ENCODE measurements around the gene CSF2RB.

Gene CSF2RB

DNA sequence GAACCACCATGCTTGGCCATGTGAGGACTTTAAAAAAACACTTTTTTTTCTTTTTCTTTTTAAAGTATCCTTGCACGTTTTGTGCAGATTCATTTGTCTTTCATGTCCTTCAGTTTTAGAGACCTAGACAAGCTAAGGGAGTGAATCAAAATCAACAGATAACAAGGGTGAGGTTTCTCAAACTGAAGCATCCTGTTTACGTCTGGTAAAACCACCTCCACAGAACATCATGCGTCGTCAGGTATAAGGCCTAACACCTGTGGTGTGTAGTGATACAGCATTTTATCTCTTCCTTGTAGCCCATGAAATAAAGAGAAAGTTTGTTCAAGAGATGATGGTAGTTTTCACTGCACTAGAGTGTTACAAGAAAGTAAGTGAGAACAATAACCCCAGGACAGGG is 26.3 kb upstream of the CSF2RB start:
- in situ Hi-C loops (cut with MboI; ENCODE audit: low sequenced_read_pairs), result no loop called here

DNA sequence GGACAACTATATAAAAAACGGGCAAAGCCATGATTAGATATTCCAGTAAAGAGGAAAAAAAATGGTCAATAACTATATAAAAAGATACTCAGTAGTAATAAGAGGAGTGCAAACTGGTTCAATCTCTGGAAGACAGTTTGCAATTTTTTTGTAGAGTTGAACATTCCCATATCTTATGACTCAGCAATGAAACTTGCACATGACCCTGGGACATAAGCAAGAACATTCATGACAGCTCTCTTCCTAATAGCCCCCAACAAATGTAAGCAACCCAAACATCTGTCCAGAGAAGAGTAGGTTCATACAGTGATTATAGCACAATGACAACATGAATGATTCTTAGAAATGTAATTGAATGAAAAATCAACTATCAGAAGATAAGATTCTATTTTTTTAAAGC is 21.8 kb upstream of the CSF2RB start:
- in situ Hi-C loops (cut with MboI; ENCODE audit: low sequenced_read_pairs), result no loop called here

DNA sequence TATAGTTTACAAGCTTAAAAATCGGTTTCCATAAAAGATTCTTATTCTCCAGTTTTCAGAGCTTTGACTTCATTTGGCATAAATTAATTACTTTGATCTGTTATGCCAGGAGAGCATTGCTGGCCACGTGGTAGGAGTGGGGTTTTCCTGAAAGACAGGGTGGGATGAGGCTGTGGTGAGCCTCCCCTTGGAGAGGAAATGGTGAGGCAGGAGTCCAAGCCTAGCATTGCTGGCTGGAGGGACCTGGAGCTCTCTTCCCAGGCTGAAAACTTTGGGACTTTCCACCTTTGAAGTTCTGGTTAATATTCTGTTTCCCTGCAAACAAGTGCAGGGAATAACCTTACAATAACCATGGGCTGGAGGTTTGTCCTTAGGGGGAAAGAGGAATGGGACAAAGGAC is 21.1 kb upstream of the CSF2RB start:
- in situ Hi-C loops (cut with MboI; ENCODE audit: low sequenced_read_pairs), result no loop called here

DNA sequence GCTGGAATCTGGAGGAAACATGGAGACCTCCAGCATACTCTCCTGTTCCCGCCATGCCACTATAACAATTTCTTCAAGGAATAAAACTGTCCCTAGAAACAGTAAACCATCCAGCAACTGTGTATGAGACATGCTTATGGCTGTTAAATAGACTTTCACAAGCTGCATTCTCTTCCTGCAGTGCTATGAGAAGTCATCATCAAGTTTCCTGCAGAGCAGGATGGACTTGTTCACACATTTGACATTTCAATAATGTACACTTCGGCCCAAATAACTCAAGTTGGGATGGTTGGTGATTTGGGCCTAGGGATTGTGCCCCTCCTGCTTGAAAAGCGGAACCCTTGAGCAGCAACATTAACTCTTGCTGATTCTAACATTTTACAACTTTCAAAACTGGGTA is 20.2 kb upstream of the CSF2RB start:
- in situ Hi-C loops (cut with MboI; ENCODE audit: low sequenced_read_pairs), result no loop called here

DNA sequence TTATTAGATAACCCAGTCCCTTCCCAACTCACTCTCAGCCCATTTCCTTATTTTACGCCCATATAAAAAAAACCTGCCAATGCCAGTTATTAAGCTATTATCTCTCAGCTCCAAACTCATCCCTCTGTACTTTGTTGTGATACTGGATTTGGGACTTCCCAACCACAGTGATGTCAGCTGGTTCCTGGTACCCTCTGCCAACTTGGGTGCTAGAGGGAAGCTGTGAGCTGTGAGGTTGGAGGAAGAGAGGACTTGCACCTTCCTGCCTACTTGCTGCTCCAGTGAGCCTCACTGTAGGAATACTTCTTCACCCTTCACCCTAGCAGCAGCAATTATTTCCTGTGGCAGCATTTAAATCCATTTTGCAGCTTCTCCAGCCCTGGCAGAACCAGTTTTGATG is 19.2 kb upstream of the CSF2RB start:
- in situ Hi-C loops (cut with MboI; ENCODE audit: low sequenced_read_pairs), result no loop called here

DNA sequence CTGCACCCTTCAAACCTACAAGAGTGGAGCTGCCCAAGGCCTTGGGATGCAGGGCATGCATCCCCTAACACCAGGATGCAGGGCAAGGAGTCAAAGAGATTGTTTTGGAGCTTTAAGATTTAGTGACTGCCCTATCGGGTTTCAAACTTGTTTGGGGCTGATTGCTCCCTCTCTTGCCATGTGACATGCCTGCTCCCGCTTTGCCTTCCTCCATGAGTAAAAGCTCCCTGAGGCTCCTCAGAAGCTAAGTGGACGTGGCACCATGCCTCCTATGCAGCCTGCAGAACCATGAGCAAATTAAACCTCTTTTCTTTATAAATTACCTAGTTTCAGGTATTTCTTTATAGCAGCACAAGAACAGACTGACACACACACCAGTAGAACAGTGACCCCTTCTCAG is 15.8 kb upstream of the CSF2RB start:
- in situ Hi-C loops (cut with MboI; ENCODE audit: low sequenced_read_pairs), result no loop called here

DNA sequence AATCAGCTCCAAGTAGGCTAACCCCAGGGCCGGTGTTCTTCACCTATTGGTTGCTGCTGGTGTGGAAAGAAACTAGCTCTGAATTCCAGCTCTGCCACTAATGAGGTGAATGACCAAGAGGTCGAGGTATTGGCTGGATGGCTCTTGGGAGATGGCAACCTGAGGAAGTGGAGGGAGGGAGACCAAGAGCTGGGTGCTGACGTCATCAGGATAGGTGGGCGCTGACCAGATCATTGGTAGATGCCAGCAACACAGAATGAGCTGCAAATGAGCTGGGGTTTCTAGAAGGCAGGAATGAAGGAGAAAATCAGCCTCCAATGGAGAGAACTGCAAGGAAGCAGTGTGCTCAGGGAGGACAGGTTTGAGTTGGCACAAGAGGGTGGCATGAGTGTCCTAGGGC is 14.7 kb upstream of the CSF2RB start:
- in situ Hi-C loops (cut with MboI; ENCODE audit: low sequenced_read_pairs), result no loop called here

DNA sequence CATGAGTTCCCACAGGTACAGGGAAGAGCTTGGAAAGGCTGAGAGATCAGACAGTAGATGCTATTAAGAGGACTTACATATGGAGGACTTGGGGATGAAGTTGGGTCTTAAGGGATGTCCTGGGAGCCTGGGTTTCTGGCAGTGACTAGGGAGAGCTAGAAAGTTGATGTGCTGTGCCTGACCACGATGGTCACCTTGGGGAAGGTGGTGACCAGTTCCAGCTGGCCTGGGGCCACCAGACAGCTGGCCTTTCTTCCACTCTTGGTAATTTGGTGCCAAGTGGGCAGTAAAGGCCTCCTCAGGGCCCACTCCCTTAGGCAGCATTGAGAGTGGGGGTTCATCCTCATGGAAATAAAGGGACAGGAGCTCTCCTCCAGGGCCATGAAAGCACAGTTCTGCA is 13.9 kb upstream of the CSF2RB start:
- in situ Hi-C loops (cut with MboI; ENCODE audit: low sequenced_read_pairs), result no loop called here

DNA sequence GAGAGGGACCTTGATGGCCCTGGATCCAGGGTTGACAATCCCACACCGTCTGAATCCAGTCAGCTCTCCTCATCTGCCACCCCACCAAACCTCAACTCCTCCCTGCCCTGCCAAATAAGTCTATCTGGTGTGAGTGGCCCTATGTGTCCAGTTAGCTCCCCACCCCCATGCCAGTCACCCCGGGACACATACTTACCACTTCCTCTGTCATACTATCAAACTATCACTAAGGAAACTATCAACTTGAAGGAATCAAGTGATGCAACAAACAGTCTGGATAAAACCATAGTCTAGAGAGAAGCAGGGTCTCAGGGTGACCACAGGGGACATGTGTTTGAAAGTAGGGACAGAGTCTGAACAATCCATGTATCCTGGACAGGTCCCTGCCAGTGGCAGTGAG is 13.2 kb upstream of the CSF2RB start:
- in situ Hi-C loops (cut with MboI; ENCODE audit: low sequenced_read_pairs), result no loop called here

DNA sequence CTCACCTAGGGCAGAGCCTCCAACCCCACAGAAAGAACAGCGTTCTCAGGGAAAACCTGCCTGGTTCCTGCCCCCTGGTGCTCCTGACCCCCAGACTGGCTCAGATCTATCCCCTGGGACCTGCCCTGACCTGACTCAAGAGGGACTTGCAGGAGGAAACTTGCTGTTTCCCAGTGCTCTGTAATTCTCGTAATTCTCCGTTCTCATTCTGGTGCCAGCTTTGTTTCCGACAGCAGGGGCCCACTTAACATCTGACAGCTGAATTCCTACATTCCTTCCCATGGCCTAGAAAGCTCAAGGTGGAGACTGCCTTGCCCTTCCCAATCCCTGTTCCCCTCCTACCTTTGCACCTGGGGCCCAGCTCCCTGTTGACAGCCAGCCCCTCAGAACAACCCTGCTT is 12.5 kb upstream of the CSF2RB start:
- in situ Hi-C loops (cut with MboI; ENCODE audit: low sequenced_read_pairs), result no loop called here

DNA sequence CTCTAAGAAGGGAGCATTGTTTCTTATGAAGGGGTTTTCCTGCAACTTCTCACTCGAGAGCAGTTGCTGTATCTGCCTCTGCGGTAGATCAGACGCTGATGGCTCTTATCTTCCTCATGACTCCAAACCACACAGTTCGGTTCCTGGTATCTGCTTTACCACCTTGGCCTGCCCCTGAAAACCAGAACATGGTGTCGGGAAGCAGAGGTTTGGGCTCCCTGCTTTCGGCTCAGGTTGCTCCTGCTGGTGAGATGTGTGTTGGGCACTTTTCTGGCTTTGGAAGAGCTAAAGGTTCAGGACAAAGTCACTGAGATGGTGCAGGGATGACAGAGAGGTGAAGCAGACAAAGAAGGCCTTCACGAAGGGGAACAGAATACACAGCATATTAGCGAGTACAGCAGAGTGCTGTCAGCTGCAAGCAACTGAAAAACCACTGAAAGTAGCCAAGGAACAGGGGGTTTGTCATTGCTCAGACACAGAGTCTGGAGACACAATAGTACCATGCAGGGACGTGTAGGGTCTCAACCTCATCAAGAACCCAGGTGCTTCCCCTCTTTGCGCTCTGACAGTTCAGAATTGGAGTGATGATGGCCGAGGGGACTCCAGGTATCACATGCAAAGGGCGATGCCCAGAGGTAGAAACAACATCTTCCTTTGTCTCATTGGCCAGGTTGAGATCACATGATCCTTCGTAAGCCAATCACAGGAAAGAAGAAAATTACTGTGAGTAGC is 11.9 kb upstream of the CSF2RB start:
- in situ Hi-C loops (cut with MboI; ENCODE audit: low sequenced_read_pairs), result no loop called here

DNA sequence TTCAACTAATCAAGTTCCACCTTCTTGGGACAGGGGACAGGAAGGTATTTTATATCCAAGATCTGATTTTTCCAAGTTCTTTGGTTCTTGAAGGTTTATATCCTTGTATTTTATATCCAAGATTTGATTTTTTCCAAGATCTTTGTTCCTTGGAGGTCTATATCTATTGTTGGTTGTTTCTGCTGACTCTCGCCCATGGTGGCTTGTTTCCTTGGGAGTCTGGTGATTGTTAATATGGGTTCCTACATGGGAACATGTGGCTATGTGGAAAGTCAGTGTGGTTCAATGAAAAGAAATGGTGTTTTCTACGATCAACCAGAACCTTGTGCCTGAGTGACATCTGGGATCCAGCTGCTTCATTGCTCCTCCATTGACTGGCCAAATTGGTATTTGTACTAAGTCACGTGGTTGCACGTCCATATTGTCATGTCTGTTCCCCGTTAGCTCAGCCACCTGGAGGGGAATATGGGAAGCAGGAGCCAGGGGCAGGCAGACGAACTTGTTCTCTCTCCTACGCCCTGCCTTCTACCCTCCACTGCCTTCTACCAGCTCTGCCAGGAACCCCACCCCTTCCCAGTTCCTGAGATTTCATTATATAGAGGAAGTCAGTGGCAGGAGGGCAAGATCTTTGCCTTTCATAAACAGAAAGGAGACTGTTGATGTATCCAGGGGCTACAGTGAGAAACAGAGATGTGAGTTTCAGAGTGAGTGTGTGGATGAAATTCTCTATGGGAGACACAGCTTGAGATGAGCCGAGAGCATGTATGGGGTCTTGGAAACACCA is 11.1 kb upstream of the CSF2RB start:
- in situ Hi-C loops (cut with MboI; ENCODE audit: low sequenced_read_pairs), result no loop called here

DNA sequence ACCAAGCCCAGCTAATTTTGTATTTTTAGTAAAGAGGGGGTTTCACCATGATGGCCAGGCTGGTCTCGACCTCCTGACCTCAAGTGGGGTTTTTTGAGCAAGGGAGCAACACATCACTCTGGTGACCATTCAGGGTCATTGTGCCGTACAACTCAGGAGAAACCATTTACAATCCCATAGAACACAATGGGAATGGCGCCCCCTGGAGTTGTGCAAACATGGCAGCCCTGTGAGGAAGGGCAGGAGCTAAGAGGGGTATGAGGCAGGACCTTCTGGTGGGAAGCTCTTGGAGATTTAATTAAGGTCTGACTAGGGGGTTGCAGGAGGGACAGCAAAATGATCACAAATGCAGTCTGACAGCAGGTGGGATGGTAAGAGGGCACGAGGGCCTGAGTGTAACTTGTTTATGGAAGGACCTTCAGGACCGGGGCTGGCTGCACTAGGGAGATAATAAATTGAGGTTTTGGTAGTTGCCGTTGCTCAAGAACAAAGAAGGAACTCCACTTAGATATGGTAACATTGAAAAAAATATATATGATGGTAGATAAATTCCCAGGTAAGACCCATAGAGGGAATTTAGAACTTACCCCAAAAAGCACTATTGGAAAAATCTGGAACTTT is 9.1 kb upstream of the CSF2RB start:
- in situ Hi-C loops (cut with MboI; ENCODE audit: low sequenced_read_pairs), result no loop called here

DNA sequence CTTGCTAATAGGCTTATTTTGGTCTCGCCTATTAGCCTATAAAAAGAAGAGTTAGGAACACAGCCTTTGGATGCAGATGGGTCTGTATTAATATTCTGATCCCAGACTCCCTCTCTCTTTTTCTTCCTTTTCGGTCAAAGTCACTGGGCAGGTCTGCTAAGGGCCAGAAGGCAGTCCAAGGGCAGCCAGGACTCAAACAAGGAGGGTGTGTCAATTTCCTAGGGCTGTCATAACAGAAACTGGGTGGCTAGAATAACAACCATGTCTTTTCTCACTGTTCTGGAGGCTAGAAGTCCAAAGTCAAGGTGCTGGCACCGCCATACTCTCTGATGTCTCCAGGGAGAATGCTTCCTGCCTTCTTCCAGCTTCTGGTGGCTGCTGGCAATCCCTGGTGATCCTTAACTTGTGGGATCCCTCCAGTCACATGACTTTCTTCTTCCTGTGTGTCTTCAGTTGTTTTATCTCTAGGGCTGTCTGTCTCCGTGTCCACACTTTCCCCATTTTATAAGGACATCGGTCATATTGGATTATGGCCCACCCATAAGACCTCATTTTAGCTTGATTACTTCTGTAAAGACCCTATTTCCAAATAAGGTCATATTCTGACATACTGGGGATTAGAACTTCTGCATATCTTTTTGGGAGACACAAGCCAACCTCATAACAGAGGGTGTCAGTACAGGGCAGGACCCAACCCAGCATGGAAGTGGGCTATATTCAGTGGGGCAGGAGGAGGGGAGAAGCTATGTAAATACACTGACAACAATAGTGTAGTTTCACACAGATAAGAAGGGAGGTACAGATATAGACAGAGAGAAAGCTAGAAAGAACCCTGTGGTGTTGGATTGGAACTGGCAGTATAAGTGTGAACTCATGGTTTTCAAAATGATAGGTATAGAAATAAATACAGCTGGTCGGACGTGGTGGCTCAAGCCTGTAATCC is 5.9 kb upstream of the CSF2RB start:
- in situ Hi-C loops (cut with MboI; ENCODE audit: low sequenced_read_pairs), result no loop called here

DNA sequence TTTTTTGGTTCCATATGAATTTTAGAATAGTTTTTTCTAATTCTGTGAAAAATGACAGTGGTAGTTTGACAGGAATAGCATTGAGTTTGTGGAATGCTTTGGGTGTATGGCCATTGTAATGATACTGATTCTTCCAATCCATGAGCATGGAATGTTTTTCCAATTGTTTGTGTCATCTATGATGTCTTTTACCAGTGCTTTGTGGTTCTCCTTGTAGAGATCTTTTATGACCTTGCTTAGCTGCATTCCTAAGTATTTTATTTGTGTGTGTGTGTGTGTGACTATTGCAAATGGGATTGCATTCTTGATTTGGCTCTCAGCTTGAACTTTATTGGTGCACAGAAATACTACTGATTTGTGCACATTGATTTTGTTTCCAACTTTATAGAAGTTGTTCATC is 3.0 kb upstream of the CSF2RB start:
- in situ Hi-C loops (cut with MboI; ENCODE audit: low sequenced_read_pairs), result no loop called here

DNA sequence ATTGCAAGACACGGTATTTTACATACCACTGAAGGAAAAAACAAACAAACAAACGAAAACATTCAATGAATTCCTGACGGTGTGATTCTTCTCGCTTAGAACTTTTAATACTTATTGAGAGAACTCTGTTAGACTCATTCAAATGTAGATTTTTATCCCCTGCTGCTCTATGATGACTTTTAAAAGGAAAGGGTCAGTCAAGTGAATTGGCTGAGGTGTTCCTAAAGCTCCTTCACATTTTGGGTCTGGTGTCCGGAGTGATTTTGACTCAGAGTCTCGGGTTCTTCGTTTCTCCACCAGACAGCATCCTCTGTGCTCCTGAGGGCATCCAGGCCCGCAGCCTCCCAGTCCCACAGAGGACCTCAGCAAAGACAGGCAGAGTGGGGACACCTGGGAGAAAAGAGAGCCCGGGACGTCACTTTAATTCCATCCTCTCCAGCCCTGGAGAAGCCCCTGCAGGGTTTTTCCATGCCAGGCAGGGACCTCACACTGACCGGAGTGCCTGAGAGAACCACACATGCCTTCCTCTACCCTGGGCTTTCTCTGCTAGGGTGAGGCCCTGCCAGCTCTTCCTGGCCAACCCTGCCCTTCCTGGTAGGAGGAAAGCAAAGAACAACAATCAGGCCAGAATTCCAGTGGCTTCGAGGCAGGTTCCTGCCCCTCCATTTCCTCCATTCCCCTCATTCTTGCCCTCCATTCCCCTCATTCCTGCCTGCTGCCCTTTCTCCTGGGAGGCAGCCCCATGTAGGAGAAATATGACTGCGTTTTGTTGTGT is 1.4 kb upstream of the CSF2RB start:
- in situ Hi-C loops (cut with MboI; ENCODE audit: low sequenced_read_pairs), result no loop called here

DNA sequence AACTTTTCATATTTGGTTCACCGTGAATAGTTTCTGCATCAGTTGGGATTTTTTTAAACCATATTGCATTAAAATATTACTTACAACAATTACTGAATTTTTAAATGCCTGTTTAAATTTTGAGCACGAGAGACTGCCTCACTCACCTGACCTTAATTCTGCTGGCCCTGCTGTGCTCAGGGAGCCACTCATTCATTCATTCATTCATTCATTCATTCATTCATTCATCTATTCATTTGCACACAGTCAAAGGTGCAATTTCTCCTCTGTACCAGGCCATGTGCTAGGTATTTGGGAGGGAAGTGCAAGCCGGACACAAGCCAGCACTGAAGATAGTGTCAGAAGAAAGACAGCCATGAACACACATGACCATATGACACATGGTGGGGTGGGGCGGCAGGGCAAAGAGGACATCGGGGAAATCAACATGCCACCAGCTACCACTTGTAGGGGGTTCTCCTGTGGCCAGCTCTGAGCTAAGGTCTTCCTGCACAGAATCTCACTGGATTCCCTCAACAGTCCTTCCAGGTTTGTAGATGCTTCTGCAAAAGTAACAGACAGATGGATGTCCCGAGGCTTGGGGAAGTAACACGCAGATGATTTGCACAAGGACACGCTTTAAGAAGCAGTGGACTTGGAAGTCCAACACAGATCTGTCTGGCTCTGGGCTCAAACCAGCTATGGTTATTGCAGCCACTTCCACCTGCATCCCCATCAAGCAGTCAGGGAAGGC is 568 bp upstream of the CSF2RB start:
- in situ Hi-C loops (cut with MboI; ENCODE audit: low sequenced_read_pairs), result no loop called here

DNA sequence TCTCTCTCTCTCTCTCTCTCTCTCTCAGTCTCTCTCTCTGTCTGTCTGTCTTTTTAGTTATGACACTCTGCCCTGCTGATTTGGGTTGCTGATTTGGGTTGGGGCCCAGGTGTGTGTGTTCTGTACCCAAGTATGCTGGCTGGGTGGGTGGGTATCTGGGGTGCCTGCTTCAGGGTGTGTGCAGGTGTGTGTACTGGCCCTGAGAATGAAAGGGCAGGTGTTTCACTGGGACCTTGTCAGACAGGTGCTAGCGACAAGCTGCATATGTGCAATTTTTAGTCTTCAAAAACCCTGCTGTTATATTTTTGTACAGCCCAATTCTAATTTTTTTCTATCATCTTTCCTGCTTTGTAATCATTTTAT is 943 bp downstream of the CSF2RB start:
- in situ Hi-C loops (cut with MboI; ENCODE audit: low sequenced_read_pairs), result no loop called here

DNA sequence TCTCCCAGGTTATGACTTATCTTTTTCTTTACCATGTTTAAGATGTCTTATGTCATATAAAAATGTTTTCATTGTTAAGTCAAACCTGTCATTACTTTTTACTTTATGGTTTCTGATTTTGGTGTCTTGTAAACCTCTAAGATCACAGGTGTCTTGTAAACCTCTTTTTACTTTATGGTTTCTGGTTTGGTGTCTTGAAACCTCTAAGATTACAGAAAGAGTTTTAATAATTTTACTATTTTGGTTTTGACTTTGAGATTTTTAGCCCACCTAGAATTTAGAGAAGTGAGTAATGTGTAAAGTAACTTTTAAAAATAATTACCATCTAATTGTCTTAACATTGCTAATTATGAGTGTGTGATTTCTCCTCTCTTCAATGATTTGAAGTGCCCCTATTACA is 2.6 kb downstream of the CSF2RB start:
- in situ Hi-C loops (cut with MboI; ENCODE audit: low sequenced_read_pairs), result no loop called here
